DMS153 (cell line): Measurements from ENCODE around the gene KDM5B.
"Not testable (repeated sequence)": the region's sequence is repeated elsewhere in the genome, so short reads cannot be mapped to it uniquely, and the experiment has no call there.

Experiments used
- DNase-seq: peaks from one replicate; lab custom pipeline; 2025; lab: John Stamatoyannopoulos, UW

The KDM5B gene

GRCh38 chr1:202812176-202813026 lies 4.2 kb upstream of the KDM5B start:
- no peak for DNase-seq

GRCh38 chr1:202811296-202812175 lies 3.3 kb upstream of the KDM5B start:
- no peak for DNase-seq

GRCh38 chr1:202810615-202811295 lies 2.5 kb upstream of the KDM5B start, which contains the start of gene PCAT6:
PCAT6 (plus strand) TSS chr1:202810954.
- DNase-seq: peak; percentile 95

- no peak for DNase-seq
Measured at GRCh38 chr1:202810193-202810614, 2.0 kb upstream of the KDM5B start.

GRCh38 chr1:202809597-202810159 lies 1.5 kb upstream of the KDM5B start:
- no peak for DNase-seq

GRCh38 chr1:202807451-202807925 lies 733 bp downstream of the KDM5B start:
- no peak for DNase-seq

GRCh38 chr1:202806845-202807450 lies 1.3 kb downstream of the KDM5B start:
- no peak for DNase-seq

GRCh38 chr1:202805886-202806844 lies 2.1 kb downstream of the KDM5B start:
- no peak for DNase-seq

GRCh38 chr1:202804126-202804525 lies 4.1 kb downstream of the KDM5B start:
- no peak for DNase-seq

- DNase-seq: no peak
Measured at GRCh38 chr1:202802998-202803932, 5.0 kb downstream of the KDM5B start.

- DNase-seq: no peak
Measured at GRCh38 chr1:202802034-202802433, 6.2 kb downstream of the KDM5B start.

GRCh38 chr1:202801175-202801574 lies 7.0 kb downstream of the KDM5B start:
- DNase-seq: no peak

- no peak for DNase-seq
Measured at GRCh38 chr1:202800742-202801141, 7.5 kb downstream of the KDM5B start.

- no peak for DNase-seq
Measured at GRCh38 chr1:202798792-202799331, 9.4 kb downstream of the KDM5B start.

- no peak for DNase-seq
Measured at GRCh38 chr1:202798260-202798659, 10.0 kb downstream of the KDM5B start.

- DNase-seq: no peak
Measured at GRCh38 chr1:202796670-202797069, 11.6 kb downstream of the KDM5B start.

GRCh38 chr1:202794931-202795330 lies 13.3 kb downstream of the KDM5B start:
- not testable (repeated sequence) for DNase-seq

GRCh38 chr1:202794051-202794740 lies 14.0 kb downstream of the KDM5B start:
- DNase-seq: no peak
